ENCODE measurements around the gene RUNX2. TPM values are rescaled to one million over a fixed set of nuclear protein-coding genes. Genes with fewer than 3 reads are reported as not detected.

RUNX2 gene
- total RNA-seq, 4 donors from 2014 or later, result 0.26 to 6.2 (median 2.1) TPM

- H3K4me1 ChIP-seq, result no peaks in the 10 kb centered on the region
- intact Hi-C loops (cut with DNase I; ENCODE audit: low total_unique reads), result no loop called here
Measured at GRCh38 chr6:45369870-45370269, 41.7 kb downstream of the RUNX2 start.

GRCh38 chr6:45371924-45372573, 43.9 kb downstream of the RUNX2 start:
- Histone ChIP-seq H3K4me3 (no peak overlapping the region), H3K36me3 (no peaks in the 10 kb centered on the region), H3K27ac (no peak overlapping the region), H3K4me1 (no peaks in the 10 kb centered on the region), H3K9me3 (no peaks in the 10 kb centered on the region), H3K27me3 (no peaks in the 10 kb centered on the region)
- no peak for DNase-seq
- TF ChIP-seq CTCF (IDR thresholded peaks at IDR 0.05) (no peak), POLR2A (IDR thresholded peaks at IDR 0.05) (no peak)
- intact Hi-C loops (cut with DNase I; ENCODE audit: low total_unique reads), result no loop called here

More at GRCh38 chr6:45369870-45370269, 41.7 kb downstream of the RUNX2 start:
- no peaks in the 10 kb centered on the region for H3K9me3 ChIP-seq
- H3K27ac ChIP-seq, result no peak overlapping the region
- DNase-seq, result no peak
- H3K36me3 ChIP-seq, result no peaks in the 10 kb centered on the region
- no peak for TF ChIP-seq POLR2A (IDR thresholded peaks at IDR 0.05)
- no peak for TF ChIP-seq CTCF (IDR thresholded peaks at IDR 0.05)
- H3K4me3 ChIP-seq, result no peak overlapping the region
- no peaks in the 10 kb centered on the region for H3K27me3 ChIP-seq

- no peak for TF ChIP-seq POLR2A (IDR thresholded peaks at IDR 0.05)
- TF ChIP-seq CTCF (IDR thresholded peaks at IDR 0.05), result no peak
- H3K27me3 ChIP-seq, result no peaks in the 10 kb centered on the region
- no peaks in the 10 kb centered on the region for H3K4me1 ChIP-seq
- no peaks in the 10 kb centered on the region for H3K36me3 ChIP-seq
- H3K9me3 ChIP-seq, result no peaks in the 10 kb centered on the region
- intact Hi-C loops (cut with DNase I; ENCODE audit: low total_unique reads), result no loop called here
- no peak overlapping the region for H3K27ac ChIP-seq
- H3K4me3 ChIP-seq, result no peak overlapping the region
- no peak for DNase-seq
Measured at GRCh38 chr6:45375449-45375848, 47.3 kb downstream of the RUNX2 start.

GRCh38 chr6:45376310-45377042, 48.3 kb downstream of the RUNX2 start:
- DNase-seq, result no peak
- Histone ChIP-seq H3K36me3 (no peaks in the 10 kb centered on the region), H3K4me3 (peak overlapping the region; percentile 56 to 82), H3K27ac (peak overlapping the region; percentile 92 to 96), H3K9me3 (no peaks in the 10 kb centered on the region), H3K27me3 (no peaks in the 10 kb centered on the region), H3K4me1 (no peaks in the 10 kb centered on the region)
- TF ChIP-seq CTCF (IDR thresholded peaks at IDR 0.05) (no peak), POLR2A (IDR thresholded peaks at IDR 0.05) (no peak)
- intact Hi-C loops (cut with DNase I; ENCODE audit: low total_unique reads), result no loop called here

GRCh38 chr6:45377043-45377553, 49.0 kb downstream of the RUNX2 start:
- intact Hi-C loops (cut with DNase I; ENCODE audit: low total_unique reads), result no loop called here
- no peaks in the 10 kb centered on the region for H3K4me1 ChIP-seq

More at GRCh38 chr6:45377043-45377553, 49.0 kb downstream of the RUNX2 start:
- no peak for DNase-seq
- Histone ChIP-seq H3K9me3 (no peaks in the 10 kb centered on the region), H3K27ac (peak overlapping the region; percentile 92 to 96), H3K27me3 (no peaks in the 10 kb centered on the region), H3K4me3 (peak overlapping the region; percentile 56 to 82), H3K36me3 (no peaks in the 10 kb centered on the region)
- TF ChIP-seq POLR2A (IDR thresholded peaks at IDR 0.05) (no peak), CTCF (IDR thresholded peaks at IDR 0.05) (no peak)

All from uterus (tissue), 4 donors.